Gastrocnemius medialis (tissue), 4 donors: ENCODE data around the gene PPP2R5C.

ENCODE experiments used
- POLR2A ChIP-seq, 2 donors: fragments of 450-650 bp; IDR thresholded peaks; one replicate each; pipeline ENCODE4 v1.6.1; 2017; ENCODE audit warnings: antibody characterized with exemption in 2 of 2, mild to moderate bottlenecking in 2 of 2, moderate library complexity in 2 of 2
- TF ChIP-seq, protein P1 (sequence below), 5 experiments: fragments of 450-650 bp in 3 of 5; fragments of 200-600 bp in 2 of 5; sonication (generic) in 2 of 5; IDR thresholded peaks in 4 of 5; conservative IDR thresholded peaks in 1 of 5; 1 replicate in 4 of 5; 2 replicates in 1 of 5; pipeline ENCODE4 v1.5.1; 2016 to 2019; ENCODE audit warnings: antibody characterized with exemption in 5 of 5, mild to moderate bottlenecking in 3 of 5, moderate library complexity in 3 of 5

- TF ChIP-seq, protein P1, sequence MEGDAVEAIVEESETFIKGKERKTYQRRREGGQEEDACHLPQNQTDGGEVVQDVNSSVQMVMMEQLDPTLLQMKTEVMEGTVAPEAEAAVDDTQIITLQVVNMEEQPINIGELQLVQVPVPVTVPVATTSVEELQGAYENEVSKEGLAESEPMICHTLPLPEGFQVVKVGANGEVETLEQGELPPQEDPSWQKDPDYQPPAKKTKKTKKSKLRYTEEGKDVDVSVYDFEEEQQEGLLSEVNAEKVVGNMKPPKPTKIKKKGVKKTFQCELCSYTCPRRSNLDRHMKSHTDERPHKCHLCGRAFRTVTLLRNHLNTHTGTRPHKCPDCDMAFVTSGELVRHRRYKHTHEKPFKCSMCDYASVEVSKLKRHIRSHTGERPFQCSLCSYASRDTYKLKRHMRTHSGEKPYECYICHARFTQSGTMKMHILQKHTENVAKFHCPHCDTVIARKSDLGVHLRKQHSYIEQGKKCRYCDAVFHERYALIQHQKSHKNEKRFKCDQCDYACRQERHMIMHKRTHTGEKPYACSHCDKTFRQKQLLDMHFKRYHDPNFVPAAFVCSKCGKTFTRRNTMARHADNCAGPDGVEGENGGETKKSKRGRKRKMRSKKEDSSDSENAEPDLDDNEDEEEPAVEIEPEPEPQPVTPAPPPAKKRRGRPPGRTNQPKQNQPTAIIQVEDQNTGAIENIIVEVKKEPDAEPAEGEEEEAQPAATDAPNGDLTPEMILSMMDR (IDR thresholded peaks at IDR 0.05 in 4 of 5, conservative IDR thresholded peaks at IDR 0.05 in 1 of 5): no peak
- TF ChIP-seq POLR2A (IDR thresholded peaks at IDR 0.05): no peak
These were observed 40.4 kb upstream of the PPP2R5C start for GRCh38 chr14:101721111-101721510.
